Activated CD4-positive, alpha-beta T cell treated with anti-CD3 and anti-CD28 coated beads, Interleukin-2, amount 10 ng/mL, durations not matched to agents 7 days and 5 days (primary cell): ENCODE measurements around the gene AP5M1. TPM values are rescaled to one million over a fixed set of nuclear protein-coding genes. Genes with fewer than 3 reads are reported as not detected.

Experiments used
- CTCF ChIA-PET: fragments of 350-600 bp; sonication (Branson Sonifier 250); formaldehyde crosslinking; loops from one replicate; lab custom pipeline; 2021; ENCODE audit warnings: antibody characterized with exemption; lab: Charles Lee
- POLR2A ChIA-PET: fragments of 350-600 bp; sonication (Branson Sonifier 250); formaldehyde crosslinking; loops from one replicate; lab custom pipeline; 2021; ENCODE audit warnings: antibody characterized with exemption; lab: Charles Lee
- DNase-seq: peaks from one replicate; pipeline ENCODE4 v3.0.0-alpha.2; 2020
- H3K27ac Mint-ChIP-seq: one replicate; pipeline ENCODE4 v1.8.0; 2021; ENCODE audit warnings: mild to moderate bottlenecking, moderate library complexity, mixed read lengths
- H3K27me3 Mint-ChIP-seq: one replicate; pipeline ENCODE4 v1.8.0; 2021; ENCODE audit warnings: mixed read lengths
- H3K36me3 Mint-ChIP-seq: one replicate; pipeline ENCODE4 v1.8.0; 2021; ENCODE audit warnings: low read depth, mixed read lengths
- H3K4me1 Mint-ChIP-seq: one replicate; pipeline ENCODE4 v1.8.0; 2021; ENCODE audit warnings: mixed read lengths
- H3K4me3 Mint-ChIP-seq: one replicate; pipeline ENCODE4 v1.8.0; 2021; ENCODE audit warnings: mild to moderate bottlenecking, moderate library complexity, mixed read lengths
- H3K9me3 Mint-ChIP-seq: one replicate; pipeline ENCODE4 v1.8.0; 2021; ENCODE audit warnings: mixed read lengths
- total RNA-seq, 2 experiments: library from RNA; stranded (reverse); gene quantifications; one replicate each; pipeline ENCODE4 v1.2.3, GENCODE V29; 2021

AP5M1 gene
- total RNA-seq, 2 experiments from 2014 or later = 47.9 to 64.3 TPM

- H3K4me3 Mint-ChIP-seq = no peak overlapping the region
- CTCF ChIA-PET = interaction anchor here (0.6 kb wide), 1 partner anchor 1754 kb away, joined by 4 read pairs; no protein-coding TSS in a partner anchor
- H3K27ac Mint-ChIP-seq = no peak overlapping the region
- POLR2A ChIA-PET = no interaction called here
- H3K4me1 Mint-ChIP-seq = no peaks in the 10 kb centered on the region
- no peak for DNase-seq
- no peaks in the 10 kb centered on the region for H3K9me3 Mint-ChIP-seq
- peaks cover 13% of the 10 kb centered on the region for H3K27me3 Mint-ChIP-seq
- no peaks in the 10 kb centered on the region for H3K36me3 Mint-ChIP-seq
Observed at GRCh38 chr14:57345106-57345505, 76.3 kb downstream of the AP5M1 start.

- POLR2A ChIA-PET = no interaction called here
- Mint-ChIP-seq H3K4me1 (no peaks in the 10 kb centered on the region), H3K36me3 (no peaks in the 10 kb centered on the region), H3K27ac (no peak overlapping the region), H3K27me3 (peaks cover 13% of the 10 kb centered on the region), H3K9me3 (no peaks in the 10 kb centered on the region), H3K4me3 (no peak overlapping the region)
- CTCF ChIA-PET = no interaction called here
- no peak for DNase-seq
Observed at GRCh38 chr14:57346741-57347140, 78.0 kb downstream of the AP5M1 start.

Other genes with a start within 250 kb of the AP5M1 start
- 10 to 100 TPM; 59.9 to 66.5 TPM for gene EXOC5, start 66 bp upstream of the AP5M1 start, total RNA-seq
- gene NAA30, start 121.6 kb downstream of the AP5M1 start, total RNA-seq = 10 to 100 TPM; 16.3 to 18.2 TPM
- not detected for gene CCDC198, start 224.9 kb downstream of the AP5M1 start, total RNA-seq